Suprapubic skin (tissue), 4 donors: ENCODE data around the gene TIMM17B. TPM values are rescaled to one million over a fixed set of nuclear protein-coding genes. Genes with fewer than 3 reads are reported as not detected.
A peak's percentile ranks its signal among the peaks of the same experiment; 100 is the strongest.

Experiments used
- DNase-seq, 2 donors: peaks; one replicate each; pipeline ENCODE4 v3.0.0-alpha.2; 2019; ENCODE audit warnings: low spot score in 2 of 2
- H3K27ac ChIP-seq: fragments of 200-600 bp; sonication (generic); one replicate; pipeline ENCODE4 v1.5.1; 2019
- H3K27me3 ChIP-seq: fragments of 200-600 bp; sonication (generic); one replicate; pipeline ENCODE4 v1.5.1; 2019
- H3K36me3 ChIP-seq: fragments of 200-600 bp; sonication (generic); one replicate; pipeline ENCODE4 v1.5.1; 2019
- H3K4me1 ChIP-seq: fragments of 200-600 bp; sonication (generic); one replicate; pipeline ENCODE4 v1.5.1; 2019
- H3K4me3 ChIP-seq: fragments of 200-600 bp; sonication (generic); one replicate; pipeline ENCODE4 v1.5.1; 2019; ENCODE audit warnings: mild to moderate bottlenecking
- H3K9me3 ChIP-seq: fragments of 200-600 bp; sonication (generic); one replicate; pipeline ENCODE4 v1.5.1; 2019
- EP300 ChIP-seq: sonication (generic); formaldehyde crosslinking; IDR thresholded peaks from one replicate; pipeline ENCODE4 v1.6.1; 2017; ENCODE audit warnings: antibody characterized with exemption
- POLR2A ChIP-seq, 2 donors: fragments of 450-650 bp; IDR thresholded peaks; one replicate each; pipeline ENCODE4 v1.6.1; 2017; ENCODE audit warnings: antibody characterized with exemption in 2 of 2, mild to moderate bottlenecking in 2 of 2, moderate library complexity in 2 of 2
- POLR2AphosphoS5 ChIP-seq, 3 donors: sonication (generic); formaldehyde crosslinking; IDR thresholded peaks; one replicate each; pipeline ENCODE4 v1.6.1; 2017; ENCODE audit warnings: antibody characterized with exemption in 3 of 3
- WGBS: methylation state at CpG from one replicate; pipeline ENCODE4 v1.1.5; 2018; 5-methylcytosine and 5-hydroxymethylcytosine counted together
- total RNA-seq, 4 donors: library from RNA; depleted of rRNA; stranded (reverse); fragments of >200 nt; gene quantifications; one replicate each; pipeline ENCODE4 v1.1.0, GENCODE V29; 2016
- TF ChIP-seq, protein P1 (sequence below), 2 donors: fragments of 200-600 bp in 1 of 2; fragments of 450-650 bp in 1 of 2; sonication (generic) in 1 of 2; IDR thresholded peaks; one replicate each; pipeline ENCODE4 v1.5.1; 2016 to 2019; ENCODE audit warnings: antibody characterized with exemption in 2 of 2, mild to moderate bottlenecking in 1 of 2, moderate library complexity in 1 of 2

The TIMM17B gene
- total RNA-seq, 4 donors from 2014 or later = 40.8 to 60.5 (median 43.4) TPM

DNA sequence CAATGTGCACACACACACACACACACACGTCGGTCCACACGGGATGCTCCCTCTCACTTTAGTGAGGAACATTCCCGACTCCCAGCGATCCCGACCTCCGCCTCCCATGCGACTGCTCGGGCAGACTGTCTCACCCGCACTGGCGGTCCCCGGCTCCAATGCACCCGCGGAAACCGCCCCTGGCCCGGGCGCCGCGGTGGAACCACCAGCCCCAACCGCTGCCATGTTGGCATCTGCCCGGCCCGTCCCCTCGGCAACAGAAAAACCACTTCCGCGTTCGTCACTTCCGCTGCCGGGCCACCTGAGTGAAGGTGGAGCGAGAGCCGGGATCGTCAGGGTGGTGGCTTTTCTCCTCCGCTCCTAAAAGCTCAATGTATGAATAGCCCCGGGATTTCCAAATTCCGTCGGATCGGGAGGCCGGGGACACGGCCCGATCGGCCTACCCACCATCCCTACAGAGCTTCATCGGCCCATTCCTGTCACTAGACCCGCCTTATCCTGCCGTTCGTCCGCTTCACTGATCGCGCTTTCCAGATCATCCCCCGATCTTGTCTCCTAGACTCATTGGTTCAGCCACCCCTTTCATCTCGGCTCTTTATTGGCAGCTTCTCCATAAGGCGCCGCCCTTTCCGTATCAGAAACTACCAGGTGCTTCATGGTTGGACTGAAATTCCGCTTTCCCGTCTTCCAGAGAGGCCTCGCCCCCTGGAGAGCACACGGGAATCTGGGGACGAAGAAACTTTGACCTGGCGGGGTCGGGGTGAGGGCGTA is 14.0 kb upstream of the TIMM17B start, which contains the start of gene SLC35A2:
Gene SLC35A2 (minus strand): TSS at position 235 of the 771 bp plus-strand sequence. CDS start 10 bp downstream, at position 225.
- TF ChIP-seq POLR2A (IDR thresholded peaks at IDR 0.05) (peak in 1 of 2 donors; percentile 36), POLR2AphosphoS5 (IDR thresholded peaks at IDR 0.05) (no peak), EP300 (no peak)
- TF ChIP-seq, protein P1, sequence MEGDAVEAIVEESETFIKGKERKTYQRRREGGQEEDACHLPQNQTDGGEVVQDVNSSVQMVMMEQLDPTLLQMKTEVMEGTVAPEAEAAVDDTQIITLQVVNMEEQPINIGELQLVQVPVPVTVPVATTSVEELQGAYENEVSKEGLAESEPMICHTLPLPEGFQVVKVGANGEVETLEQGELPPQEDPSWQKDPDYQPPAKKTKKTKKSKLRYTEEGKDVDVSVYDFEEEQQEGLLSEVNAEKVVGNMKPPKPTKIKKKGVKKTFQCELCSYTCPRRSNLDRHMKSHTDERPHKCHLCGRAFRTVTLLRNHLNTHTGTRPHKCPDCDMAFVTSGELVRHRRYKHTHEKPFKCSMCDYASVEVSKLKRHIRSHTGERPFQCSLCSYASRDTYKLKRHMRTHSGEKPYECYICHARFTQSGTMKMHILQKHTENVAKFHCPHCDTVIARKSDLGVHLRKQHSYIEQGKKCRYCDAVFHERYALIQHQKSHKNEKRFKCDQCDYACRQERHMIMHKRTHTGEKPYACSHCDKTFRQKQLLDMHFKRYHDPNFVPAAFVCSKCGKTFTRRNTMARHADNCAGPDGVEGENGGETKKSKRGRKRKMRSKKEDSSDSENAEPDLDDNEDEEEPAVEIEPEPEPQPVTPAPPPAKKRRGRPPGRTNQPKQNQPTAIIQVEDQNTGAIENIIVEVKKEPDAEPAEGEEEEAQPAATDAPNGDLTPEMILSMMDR (IDR thresholded peaks at IDR 0.05) = no peak

DNA sequence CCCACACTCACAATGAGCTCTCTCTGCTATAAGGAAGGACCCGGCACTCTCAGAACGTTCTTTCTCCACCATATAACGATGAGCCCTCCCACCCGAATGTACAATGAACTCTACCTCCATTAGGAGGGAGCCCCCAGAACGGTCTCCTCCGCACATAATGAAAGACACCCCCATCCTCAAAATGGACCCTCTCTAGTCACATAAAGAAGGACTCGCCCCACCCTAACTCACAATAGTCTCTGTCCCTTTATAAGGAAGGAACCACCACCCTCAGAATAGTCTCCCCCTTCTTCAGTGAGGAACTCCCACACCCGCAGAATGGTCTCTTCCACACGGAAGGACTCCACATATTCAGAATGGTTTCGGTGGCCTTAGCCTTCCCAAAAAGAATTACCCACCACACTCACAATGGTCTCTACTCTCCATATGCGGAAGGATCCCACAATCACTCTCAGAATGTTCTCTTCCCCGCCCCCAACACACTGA is 13.4 kb upstream of the TIMM17B start:
- no peaks in the 10 kb centered on the region for H3K27me3 ChIP-seq
- H3K36me3 ChIP-seq = peaks cover 8% of the 10 kb centered on the region
- no peak for DNase-seq
- WGBS = 38% methylated on average over 12 of the region's 12 CpGs
- H3K4me1 ChIP-seq = peaks cover 18% of the 10 kb centered on the region
- H3K27ac ChIP-seq = peak overlapping the region; percentile 84
- no peaks in the 10 kb centered on the region for H3K9me3 ChIP-seq
- peak overlapping the region; percentile 63 for H3K4me3 ChIP-seq
- no peak for TF ChIP-seq POLR2A (IDR thresholded peaks at IDR 0.05)
- TF ChIP-seq, protein P1 (IDR thresholded peaks at IDR 0.05) = no peak
- TF ChIP-seq EP300 = no peak
- TF ChIP-seq POLR2AphosphoS5 (IDR thresholded peaks at IDR 0.05) = no peak

More for the DNA sequence above, 14.0 kb upstream of the TIMM17B start, which contains the start of gene SLC35A2:
- peaks cover 5% of the 10 kb centered on the region for H3K36me3 ChIP-seq
- H3K9me3 ChIP-seq = no peaks in the 10 kb centered on the region
- WGBS = 42% methylated on average over 59 of the region's 60 CpGs
- peak within 1 kb of the TSS; percentile 63 for H3K4me3 ChIP-seq
- no peaks in the 10 kb centered on the region for H3K27me3 ChIP-seq
- H3K4me1 ChIP-seq = peaks cover 19% of the 10 kb centered on the region
- H3K27ac ChIP-seq = peak within 1 kb of the TSS; percentile 84
- peak; percentile 83 to 89 for DNase-seq

GRCh38 chrX:48909703-48910294 is 12.2 kb upstream of the TIMM17B start:
- no peak for TF ChIP-seq POLR2A (IDR thresholded peaks at IDR 0.05)
- TF ChIP-seq, protein P1 (IDR thresholded peaks at IDR 0.05) = no peak
- no peak for TF ChIP-seq EP300
- no peak for TF ChIP-seq POLR2AphosphoS5 (IDR thresholded peaks at IDR 0.05)
- 80% methylated on average over 14 of the region's 17 CpGs for WGBS
- Histone ChIP-seq H3K27ac (no peak overlapping the region), H3K4me3 (no peak overlapping the region), H3K36me3 (peaks cover 15% of the 10 kb centered on the region), H3K9me3 (no peaks in the 10 kb centered on the region), H3K27me3 (no peaks in the 10 kb centered on the region), H3K4me1 (peaks cover 18% of the 10 kb centered on the region)
- DNase-seq = no peak

GRCh38 chrX:48908600-48908999 is 11.0 kb upstream of the TIMM17B start:
- no peaks in the 10 kb centered on the region for H3K9me3 ChIP-seq
- no peaks in the 10 kb centered on the region for H3K27me3 ChIP-seq
- WGBS = 61% methylated on average over 1 of the region's 1 CpG
- H3K27ac ChIP-seq = no peak overlapping the region
- H3K4me3 ChIP-seq = no peak overlapping the region
- peaks cover 17% of the 10 kb centered on the region for H3K36me3 ChIP-seq
- peaks cover 18% of the 10 kb centered on the region for H3K4me1 ChIP-seq
- DNase-seq = no peak
- TF ChIP-seq EP300 = no peak
- no peak for TF ChIP-seq POLR2A (IDR thresholded peaks at IDR 0.05)
- no peak for TF ChIP-seq POLR2AphosphoS5 (IDR thresholded peaks at IDR 0.05)
- TF ChIP-seq, protein P1 (IDR thresholded peaks at IDR 0.05) = no peak
